AG08395 (cell line): Measurements from ENCODE around the gene ZNF785.
"Not testable (repeated sequence)": the region's sequence is repeated elsewhere in the genome, so short reads cannot be mapped to it uniquely, and the experiment has no call there.

Source experiments
- DNase-seq: peaks from one replicate; pipeline ENCODE4 v3.0.0; 2012; ENCODE audit warnings: mixed read lengths, low spot score

The ZNF785 gene

GRCh38 chr16:30585400-30586191, at the start of gene ZNF785:
ZNF785 (minus strand) TSS chr16:30585697; CDS start chr16:30585611, 86 bp downstream.
- DNase-seq = peak; percentile 99

GRCh38 chr16:30633526-30633925, 48.0 kb upstream of the ZNF785 start:
- no peak for DNase-seq

GRCh38 chr16:30632454-30632853, 47.0 kb upstream of the ZNF785 start:
- not testable (repeated sequence) for DNase-seq

GRCh38 chr16:30628628-30629540, 43.4 kb upstream of the ZNF785 start:
- peak; percentile 76 for DNase-seq

GRCh38 chr16:30626236-30626635, 40.7 kb upstream of the ZNF785 start:
- no peak for DNase-seq

- no peak for DNase-seq
Measured at GRCh38 chr16:30623536-30624283, 38.2 kb upstream of the ZNF785 start.

- no peak for DNase-seq
Measured at GRCh38 chr16:30622455-30623032, 37.0 kb upstream of the ZNF785 start.

- peak; percentile 56 for DNase-seq
Measured at GRCh38 chr16:30621765-30622164, 36.3 kb upstream of the ZNF785 start.

GRCh38 chr16:30620169-30620568, 34.7 kb upstream of the ZNF785 start:
- DNase-seq = no peak

GRCh38 chr16:30619638-30620037, 34.1 kb upstream of the ZNF785 start:
- DNase-seq = no peak

- DNase-seq = no peak
Measured at GRCh38 chr16:30619202-30619601, 33.7 kb upstream of the ZNF785 start.

- DNase-seq = peak; percentile 13
Measured at GRCh38 chr16:30615358-30616091, 30.0 kb upstream of the ZNF785 start.

GRCh38 chr16:30609926-30610839, 24.7 kb upstream of the ZNF785 start, which contains the start of gene ZNF689:
ZNF689 (minus strand) TSS chr16:30610389; CDS start chr16:30610041, 348 bp downstream.
- peak; percentile 99 for DNase-seq

GRCh38 chr16:30609002-30609925, 23.8 kb upstream of the ZNF785 start:
- DNase-seq = peak; percentile 58

- DNase-seq = no peak
Measured at GRCh38 chr16:30606004-30606403, 20.5 kb upstream of the ZNF785 start.

GRCh38 chr16:30605158-30605557, 19.7 kb upstream of the ZNF785 start:
- no peak for DNase-seq

GRCh38 chr16:30604316-30604947, 18.9 kb upstream of the ZNF785 start:
- no peak for DNase-seq

- DNase-seq = no peak
Measured at GRCh38 chr16:30603945-30604315, 18.4 kb upstream of the ZNF785 start.
